K562 (cell line): ENCODE data around the gene RNF217. TPM values are rescaled to one million over a fixed set of nuclear protein-coding genes. Genes with fewer than 3 reads are reported as not detected.

Experiments used
- ASH1L ChIP-seq: fragments of 450-650 bp; IDR thresholded peaks from 2 replicates; pipeline ENCODE4 v1.6.1; 2018; ENCODE audit warnings: borderline replicate concordance, mild to moderate bottlenecking, low read depth; ENCODE audit not compliant: partially characterized antibody
- CBFA2T2 ChIP-seq: fragments of 450-650 bp; conservative IDR thresholded peaks from 2 replicates; pipeline ENCODE4 v1.6.1; 2017; ENCODE audit warnings: mild to moderate bottlenecking
- E2F6 ChIP-seq, 2 experiments: IDR thresholded peaks; 2 replicates each; pipeline ENCODE4 v1.6.1; 2011; ENCODE audit warnings: borderline replicate concordance in 1 of 2, control low read depth in 1 of 2, low read depth in 1 of 2, low read length in 1 of 2, mild to moderate bottlenecking in 1 of 2, mixed read lengths in 1 of 2, moderate library complexity in 1 of 2; ENCODE audit not compliant: insufficient read depth in 1 of 2, insufficient read length in 1 of 2, poor library complexity in 1 of 2, severe bottlenecking in 1 of 2; ENCODE audit errors: extremely low read depth in 1 of 2
- FOXP4 ChIP-seq: sonication (generic); formaldehyde crosslinking; IDR thresholded peaks from 2 replicates; pipeline ENCODE4 v1.8.0; 2022; ENCODE audit warnings: mild to moderate bottlenecking, missing genetic modification reagents, borderline replicate concordance
- KDM1A ChIP-seq, 2 experiments: fragments of 450-650 bp; IDR thresholded peaks; 2 replicates each; pipeline ENCODE4 v1.6.1; 2016; ENCODE audit warnings: mild to moderate bottlenecking in 2 of 2
- MBD1 ChIP-seq: fragments of 250-450 bp; sonication (Bioruptor Pico); IDR thresholded peaks from 2 replicates; pipeline ENCODE4 v1.8.0; 2022; ENCODE audit warnings: inconsistent platforms
- MCM3 ChIP-seq: fragments of 450-650 bp; IDR thresholded peaks from 2 replicates; pipeline ENCODE4 v1.6.1; 2016
- MED1 ChIP-seq: sonication (generic); formaldehyde crosslinking; IDR thresholded peaks from 2 replicates; pipeline ENCODE4 v1.8.1; 2023; ENCODE audit warnings: missing genetic modification reagents, borderline replicate concordance
- SMAD4 ChIP-seq: fragments of 250-450 bp; sonication (Bioruptor Pico); conservative IDR thresholded peaks from 2 replicates; pipeline ENCODE4 v1.8.0; 2021; ENCODE audit warnings: inconsistent platforms, mild to moderate bottlenecking, moderate library complexity
- SNIP1 ChIP-seq: fragments of 450-650 bp; IDR thresholded peaks from 2 replicates; pipeline ENCODE4 v1.7.1; 2017; ENCODE audit warnings: low read depth, mild to moderate bottlenecking
- ZBTB12 ChIP-seq: fragments of 250-450 bp; sonication (Bioruptor Pico); IDR thresholded peaks from 2 replicates; pipeline ENCODE4 v1.4.0; 2020
- ZBTB8A ChIP-seq: fragments of 450-650 bp; IDR thresholded peaks from 2 replicates; pipeline ENCODE4 v1.6.1; 2018; ENCODE audit warnings: mild to moderate bottlenecking, moderate library complexity; ENCODE audit not compliant: partially characterized antibody
- ZNF146 ChIP-seq: IDR thresholded peaks from one replicate; pipeline ENCODE4 v1.6.1; 2018; ENCODE audit warnings: missing compliant biosample characterization; ENCODE audit not compliant: unreplicated experiment
- ZNF197 ChIP-seq: fragments of 200-800 bp; sonication (Bioruptor generic); IDR thresholded peaks from 2 replicates; pipeline ENCODE4 v1.6.1; 2016; ENCODE audit warnings: low read depth, missing genetic modification characterization, missing compliant biosample characterization
- polyA plus RNA-seq, 8 experiments: library from polyadenylated mRNA; depleted of rRNA in 4 of 8; stranded (reverse) in 5 of 8; unstranded in 3 of 8; fragments of >200 nt; fragmentation: Nextera tagmentation in 2 of 8; fragmentation: Illumina TruSeq in 1 of 8; extraction: Ambion mirVana in 2 of 8; extraction: Trizol in 1 of 8; gene quantifications; 2 replicates each; pipeline versions ENCODE4 v1.2.1 to v1.2.3, GENCODE V29; 2011 to 2014; ENCODE audit warnings: inconsistent platforms in 1 of 8, missing spikeins in 1 of 8
- total RNA-seq, 7 experiments: library from RNA; depleted of rRNA in 6 of 7; stranded (reverse); fragments of >200 nt in 6 of 7; fragmentation: Illumina TruSeq in 2 of 7; extraction: Trizol in 2 of 7; gene quantifications; 2 replicates each; pipeline versions ENCODE4 v1.2.1 to v1.2.3, GENCODE V29; 2011 to 2021; ENCODE audit warnings: low replicate concordance in 1 of 7

RNF217 gene
- total and polyA plus RNA-seq, 9 of the 15 experiments (the other 6 are each of a cell fraction or from before 2014, with no cell fraction given): 2.9 to 25.6 (median 12.0) TPM

GRCh38 chr6:125027287-125027686, 65.0 kb downstream of the RNF217 start (continued):
- TF ChIP-seq SNIP1 (no peak), FOXP4 (CRISPR knock-in tag) (no peak), ASH1L (no peak), ZBTB8A (no peak), MCM3 (no peak), ZNF197 (no peak), KDM1A (IDR thresholded peaks at IDR 0.05) (0 out of 4 replicates have a peak, but pooled peaks of 1 of the 2 experiments have one; percentile 24), CBFA2T2 (no peak), MBD1 (CRISPR knock-in tag) (no peak), MED1 (no peak), ZNF146 (peak; percentile 88), ZBTB12 (CRISPR knock-in tag) (no peak), E2F6 (IDR thresholded peaks at IDR 0.05; ENCODE audit: borderline replicate concordance in 1 of 2, extremely low read depth in 1 of 2, insufficient read depth in 1 of 2, insufficient read length in 1 of 2, low read depth in 1 of 2, low read length in 1 of 2, poor library complexity in 1 of 2, severe bottlenecking in 1 of 2) (no peak), SMAD4 (CRISPR knock-in tag) (no peak)
